Naive thymus-derived CD4-positive, alpha-beta T cell (primary cell): ENCODE results near the gene BUD31. TPM values are rescaled to one million over a fixed set of nuclear protein-coding genes. Genes with fewer than 3 reads are reported as not detected.
"Not testable (repeated sequence)": the region's sequence is repeated elsewhere in the genome, so short reads cannot be mapped to it uniquely, and the experiment has no call there.

Source experiments
- ATAC-seq: fragments of 150-1000 bp; cut with Tn5 transposase; 2 replicates; pipeline ENCODE4 v1.10.0; 2021; ENCODE audit warnings: mild to moderate bottlenecking, moderate library complexity
- CTCF ChIA-PET: fragments of 350-600 bp; sonication (Branson Sonifier 250); formaldehyde crosslinking; loops from one replicate; lab custom pipeline; 2021; ENCODE audit warnings: antibody characterized with exemption; lab: Charles Lee
- POLR2A ChIA-PET: fragments of 350-600 bp; sonication (Branson Sonifier 250); formaldehyde crosslinking; loops from one replicate; lab custom pipeline; 2021; ENCODE audit warnings: antibody characterized with exemption, inconsistent platforms; lab: Charles Lee
- DNase-seq, 9 donors: peaks; one replicate each; pipeline versions ENCODE4 v3.0.0 to v3.0.0-alpha.2; 2020 to 2022; ENCODE audit warnings: mixed read lengths in 1 of 9
- H3K27ac ChIP-seq: one replicate; pipeline ENCODE4 v1.7.0; 2013; ENCODE audit warnings: mild to moderate bottlenecking, low read depth, low read length, moderate library complexity
- H3K27me3 ChIP-seq, 2 donors: one replicate each; pipeline ENCODE4 v1.7.0; 2013; ENCODE audit warnings: low read length in 2 of 2, mild to moderate bottlenecking in 2 of 2, moderate library complexity in 2 of 2; ENCODE audit not compliant: control insufficient read depth in 2 of 2, insufficient read depth in 2 of 2
- H3K36me3 ChIP-seq, 3 experiments: 1 replicate in 2 of 3; 2 replicates in 1 of 3; pipeline ENCODE4 v1.7.0; 2013; ENCODE audit warnings: low read length in 3 of 3, mild to moderate bottlenecking in 3 of 3, moderate library complexity in 1 of 3; ENCODE audit not compliant: insufficient read depth in 3 of 3, control insufficient read depth in 2 of 3
- H3K4me1 ChIP-seq, 2 donors: one replicate each; pipeline ENCODE4 v1.7.0; 2013; ENCODE audit warnings: low read length in 2 of 2, mild to moderate bottlenecking in 2 of 2, moderate library complexity in 1 of 2; ENCODE audit not compliant: control insufficient read depth in 2 of 2, insufficient read depth in 2 of 2
- H3K4me3 ChIP-seq: 2 replicates; pipeline ENCODE4 v1.7.0; 2013; ENCODE audit warnings: mild to moderate bottlenecking, low read length
- H3K9me3 ChIP-seq, 3 experiments: 1 replicate in 2 of 3; 2 replicates in 1 of 3; pipeline ENCODE4 v1.7.0; 2013; ENCODE audit warnings: low read length in 3 of 3; ENCODE audit not compliant: control insufficient read depth in 2 of 3
- H3K27ac Mint-ChIP-seq, 9 donors: one replicate each; pipeline ENCODE4 v1.8.0; 2020 to 2022; ENCODE audit warnings: mixed read lengths in 9 of 9, mild to moderate bottlenecking in 8 of 9, moderate library complexity in 5 of 9, inconsistent platforms in 2 of 9
- H3K27me3 Mint-ChIP-seq, 5 donors: one replicate each; pipeline ENCODE4 v1.8.0; 2021 to 2022; ENCODE audit warnings: mixed read lengths in 5 of 5, mild to moderate bottlenecking in 1 of 5
- H3K36me3 Mint-ChIP-seq, 5 donors: one replicate each; pipeline ENCODE4 v1.8.0; 2020 to 2022; ENCODE audit warnings: mixed read lengths in 5 of 5, mild to moderate bottlenecking in 3 of 5, inconsistent platforms in 1 of 5
- H3K4me1 Mint-ChIP-seq, 7 donors: one replicate each; pipeline ENCODE4 v1.8.0; 2020 to 2022; ENCODE audit warnings: mixed read lengths in 7 of 7, mild to moderate bottlenecking in 3 of 7, inconsistent platforms in 1 of 7
- H3K4me3 Mint-ChIP-seq, 10 donors: one replicate each; pipeline ENCODE4 v1.8.0; 2020 to 2022; ENCODE audit warnings: mild to moderate bottlenecking in 10 of 10, mixed read lengths in 10 of 10, moderate library complexity in 6 of 10, inconsistent platforms in 2 of 10
- H3K9me3 Mint-ChIP-seq, 11 donors: one replicate each; pipeline ENCODE4 v1.8.0; 2020 to 2022; ENCODE audit warnings: mixed read lengths in 11 of 11, mild to moderate bottlenecking in 4 of 11, inconsistent platforms in 1 of 11, moderate library complexity in 1 of 11
- intact Hi-C, 2 donors: fragments of 100-400 bp; cut with micrococcal nuclease; formaldehyde crosslinking; loops; one replicate each; pipeline ENCODE4 v1.15.1; 2023
- polyA plus RNA-seq, 2 donors: library from polyadenylated mRNA; unstranded; fragments of 300-500 nt; fragmentation: Illumina TruSeq; gene quantifications; one replicate each; pipeline ENCODE4 v1.2.3, GENCODE V29; 2021
- total RNA-seq, 6 experiments: library from RNA in 5 of 6; stranded (reverse) in 5 of 6; gene quantifications; 1 replicate in 5 of 6; 2 replicates in 1 of 6; pipeline ENCODE4 v1.2.3 and lab custom pipeline; 2021 to 2026

The BUD31 gene
- total and polyA plus RNA-seq, 7 experiments from 2014 or later = 55.2 to 173 (median 134) TPM

GRCh38 chr7:99407872-99408378 lies 844 bp upstream of the BUD31 start:
- H3K27ac ChIP-seq = peak overlapping the region; percentile 93
- Mint-ChIP-seq H3K4me3 (peak overlapping the region; percentile 91 to 98 (median 96)), H3K27me3 (no peaks in the 10 kb centered on the region), H3K4me1 (peaks cover 41 to 69% (median 45%) of the 10 kb centered on the region in 7 donors), H3K9me3 (peaks cover 0 to 4% (median 0%) of the 10 kb centered on the region in 11 donors), H3K27ac (peak overlapping the region; percentile 94 to 98 (median 97)), H3K36me3 (peaks cover 10 to 28% (median 15%) of the 10 kb centered on the region in 5 donors)
- peak overlapping the region; percentile 89 for H3K4me3 ChIP-seq
- CTCF ChIA-PET = interaction anchor here (0.6 to 0.9 kb wide), 2 partner anchors 17 to 59 kb away, joined by 3 to 4 read pairs; no protein-coding TSS in a partner anchor
- no peaks in the 10 kb centered on the region for H3K9me3 ChIP-seq
- H3K4me1 ChIP-seq = peaks cover 26 to 37% of the 10 kb centered on the region in 2 donors
- DNase-seq = peak in 6 of 9 donors; percentile 10 to 31 (median 19)
- H3K27me3 ChIP-seq = no peaks in the 10 kb centered on the region
- intact Hi-C loops = loop anchor here (1.0 to 10.0 kb wide), 19 partner anchors 15 to 677 kb away; partner anchors contain the start of genes ARPC1A (in 2 of the 2), ARPC1B (in 2 of the 2), ATP5MF (in 2 of the 2) and ZNF3 (in 2 of the 2)
- POLR2A ChIA-PET = interaction anchor here (0.5 to 5.0 kb wide), 17 partner anchors 9 to 1021 kb away, joined by 3 to 62 read pairs (median 6); partner anchors contain the start of genes ARPC1A, ARPC1B, CPSF4 and MEPCE
- no peak for ATAC-seq
- peaks cover 18 to 49% (median 19%) of the 10 kb centered on the region in 3 experiments for H3K36me3 ChIP-seq

- Histone ChIP-seq H3K36me3 (peaks cover 16 to 46% (median 18%) of the 10 kb centered on the region in 3 experiments), H3K4me3 (peak overlapping the region; percentile 89), H3K27ac (peak overlapping the region; percentile 93), H3K27me3 (no peaks in the 10 kb centered on the region), H3K4me1 (peaks cover 26 to 37% of the 10 kb centered on the region in 2 donors), H3K9me3 (no peaks in the 10 kb centered on the region)
- H3K27ac Mint-ChIP-seq = peak overlapping the region; percentile 94 to 97 (median 97)
- peaks cover 0 to 2% (median 0%) of the 10 kb centered on the region in 11 donors for H3K9me3 Mint-ChIP-seq
- intact Hi-C loops = loop anchor here (1.0 to 10.0 kb wide), 9 partner anchors 29 to 676 kb away; partner anchors contain the start of genes ZNF3 (in 2 of the 2), ZSCAN25 (in 2 of the 2), ARPC1B (in 1 of the 2) and COPS6 (in 1 of the 2)
- peak; percentile 23 for ATAC-seq
- H3K27me3 Mint-ChIP-seq = no peaks in the 10 kb centered on the region
- H3K4me3 Mint-ChIP-seq = peak overlapping the region; percentile 91 to 98 (median 96)
- peaks cover 34 to 64% (median 45%) of the 10 kb centered on the region in 7 donors for H3K4me1 Mint-ChIP-seq
- POLR2A ChIA-PET = interaction anchor here (0.7 to 5.0 kb wide), 18 partner anchors 10 to 1020 kb away, joined by 3 to 62 read pairs (median 6); partner anchors contain the start of genes ARPC1A, ARPC1B, CPSF4 and MEPCE
- CTCF ChIA-PET = interaction anchor here (0.5 to 1.3 kb wide), 7 partner anchors 16 to 171 kb away, joined by 3 to 11 read pairs (median 3); no protein-coding TSS in a partner anchor
- peak in 4 of 9 donors; percentile 17 to 28 (median 27) for DNase-seq
- H3K36me3 Mint-ChIP-seq = peaks cover 4 to 21% (median 13%) of the 10 kb centered on the region in 5 donors
These were observed 413 bp downstream of the BUD31 start for GRCh38 chr7:99409192-99409572.

GRCh38 chr7:99409806-99410205 lies 1.0 kb downstream of the BUD31 start:
- Histone ChIP-seq H3K4me1 (peaks cover 26 to 37% of the 10 kb centered on the region in 2 donors), H3K27ac (peak overlapping the region; percentile 93), H3K27me3 (no peaks in the 10 kb centered on the region), H3K4me3 (peak overlapping the region; percentile 89), H3K9me3 (no peaks in the 10 kb centered on the region), H3K36me3 (peaks cover 16 to 46% (median 18%) of the 10 kb centered on the region in 3 experiments)
- POLR2A ChIA-PET = interaction anchor here (1.3 to 5.0 kb wide), 7 partner anchors 11 to 530 kb away, joined by 4 to 62 read pairs (median 25); partner anchors contain the start of genes ARPC1A, ARPC1B and ZNF394
- H3K9me3 Mint-ChIP-seq = peaks cover 0 to 2% (median 0%) of the 10 kb centered on the region in 11 donors
- peak overlapping the region; percentile 91 to 98 (median 96) for H3K4me3 Mint-ChIP-seq
- H3K27ac Mint-ChIP-seq = peak overlapping the region; percentile 94 to 97 (median 97)
- CTCF ChIA-PET = interaction anchor here (0.9 to 1.1 kb wide), 2 partner anchors 48 to 50 kb away, joined by 3 read pairs; no protein-coding TSS in a partner anchor
- no peaks in the 10 kb centered on the region for H3K27me3 Mint-ChIP-seq
- peaks cover 6 to 17% (median 14%) of the 10 kb centered on the region in 5 donors for H3K36me3 Mint-ChIP-seq
- intact Hi-C loops = loop anchor here (1.0 to 10.0 kb wide), 9 partner anchors 28 to 675 kb away; partner anchors contain the start of genes ZNF3 (in 2 of the 2), ZSCAN25 (in 2 of the 2), ARPC1B (in 1 of the 2) and COPS6 (in 1 of the 2)
- peaks cover 32 to 61% (median 43%) of the 10 kb centered on the region in 7 donors for H3K4me1 Mint-ChIP-seq
- ATAC-seq = no peak
- no peak for DNase-seq

GRCh38 chr7:99410635-99411034 lies 1.9 kb downstream of the BUD31 start:
- intact Hi-C loops = no loop called here
- no peak overlapping the region for H3K4me3 ChIP-seq
- Mint-ChIP-seq H3K4me3 (peak overlapping the region; percentile 91 to 98 (median 96)), H3K4me1 (peaks cover 37 to 61% (median 44%) of the 10 kb centered on the region in 7 donors), H3K27me3 (no peaks in the 10 kb centered on the region), H3K27ac (peak overlapping the region; percentile 41 to 97 (median 94)), H3K36me3 (peaks cover 7 to 23% (median 19%) of the 10 kb centered on the region in 5 donors), H3K9me3 (peaks cover 0 to 2% (median 0%) of the 10 kb centered on the region in 11 donors)
- H3K4me1 ChIP-seq = peaks cover 26 to 35% of the 10 kb centered on the region in 2 donors
- H3K36me3 ChIP-seq = peaks cover 16 to 51% (median 18%) of the 10 kb centered on the region in 3 experiments
- DNase-seq (no peak), ATAC-seq (no peak)
- H3K27ac ChIP-seq = peak overlapping the region; percentile 93
- ChIA-PET POLR2A (interaction anchor here (0.5 to 5.0 kb wide), 4 partner anchors 12 to 146 kb away, joined by 3 to 62 read pairs (median 4); partner anchors contain the start of gene ARPC1B), CTCF (no interaction called here)
- no peaks in the 10 kb centered on the region for H3K27me3 ChIP-seq
- H3K9me3 ChIP-seq = no peaks in the 10 kb centered on the region

- H3K4me3 ChIP-seq, H3K9me3 Mint-ChIP-seq, H3K9me3 ChIP-seq, H3K27me3 ChIP-seq, H3K4me3 Mint-ChIP-seq, H3K27ac ChIP-seq, ATAC-seq, H3K4me1 ChIP-seq, DNase-seq, H3K27me3 Mint-ChIP-seq, intact Hi-C loops, CTCF ChIA-PET: not testable (repeated sequence)
- peaks cover 10 to 22% (median 16%) of the 10 kb centered on the region in 7 donors for H3K4me1 Mint-ChIP-seq
- POLR2A ChIA-PET = interaction anchor here (1.0 to 1.2 kb wide), 2 partner anchors 41 to 51 kb away, joined by 3 read pairs; partner anchors contain the start of gene ARPC1B
- peaks cover 27 to 88% (median 29%) of the 10 kb centered on the region in 3 experiments for H3K36me3 ChIP-seq
- peak overlapping the region in 2 of 9 donors; percentile 14 to 70 for H3K27ac Mint-ChIP-seq
- peaks cover 7 to 43% (median 28%) of the 10 kb centered on the region in 5 donors for H3K36me3 Mint-ChIP-seq
These were observed 6.9 kb downstream of the BUD31 start for GRCh38 chr7:99415513-99416127.

GRCh38 chr7:99418260-99418659 lies 9.5 kb downstream of the BUD31 start:
- no peak for ATAC-seq
- ChIA-PET POLR2A (no interaction called here), CTCF (no interaction called here)
- Mint-ChIP-seq H3K4me3 (no peak overlapping the region), H3K4me1 (peaks cover under 1 to 9% (median 1%) of the 10 kb centered on the region in 7 donors), H3K27me3 (no peaks in the 10 kb centered on the region), H3K36me3 (peaks cover 7 to 37% (median 16%) of the 10 kb centered on the region in 5 donors), H3K9me3 (peaks cover 0 to 1% (median 0%) of the 10 kb centered on the region in 11 donors), H3K27ac (peak overlapping the region in 2 of 9 donors; percentile 14 to 26)
- Histone ChIP-seq H3K4me1 (no peaks in the 10 kb centered on the region), H3K4me3 (no peak overlapping the region), H3K27ac (no peak overlapping the region), H3K27me3 (no peaks in the 10 kb centered on the region), H3K9me3 (no peaks in the 10 kb centered on the region), H3K36me3 (peaks cover 13 to 85% (median 17%) of the 10 kb centered on the region in 3 experiments)
- DNase-seq = no peak
- intact Hi-C loops = no loop called here
